GM13976 (cell line): ENCODE data around the gene ANXA6.

Experiments used
- DNase-seq: peaks from one replicate; pipeline ENCODE4 v3.0.0; 2012; ENCODE audit warnings: low spot score
- CTCF ChIP-seq: IDR thresholded peaks from 2 replicates; pipeline ENCODE4 v1.5.1; 2012; ENCODE audit warnings: borderline replicate concordance, mild to moderate bottlenecking; ENCODE audit not compliant: insufficient read depth; ENCODE audit errors: extremely low read depth, missing control alignments, control extremely low read depth
- in situ Hi-C: fragments of 300-500 bp; cut with MboI; formaldehyde crosslinking; loops from one replicate; pipeline ENCODE4 v1.12.0; 2022; ENCODE audit warnings: low sequenced_read_pairs, mixed read lengths, inconsistent platforms; ENCODE audit not compliant: unreplicated experiment

The ANXA6 gene

GRCh38 chr5:151157426-151158286 lies at the start of gene ANXA6:
TSS of gene ANXA6 (minus strand) at chr5:151157779. CDS start at chr5:151147901, 9,878 bp downstream.
- TF ChIP-seq CTCF: no peak
- peak; percentile 86 for DNase-seq
- in situ Hi-C loops: loop anchor here (25.0 kb wide), 1 partner anchor 370 kb away; the partner anchor contains the start of gene SMIM3

- TF ChIP-seq CTCF: no peak
- in situ Hi-C loops: no loop called here
- DNase-seq: no peak
Measured at GRCh38 chr5:151205411-151205810, 47.8 kb upstream of the ANXA6 start.

GRCh38 chr5:151204051-151204450 lies 46.5 kb upstream of the ANXA6 start:
- DNase-seq: no peak
- no peak for TF ChIP-seq CTCF
- in situ Hi-C loops: no loop called here

GRCh38 chr5:151202381-151203139 lies 45.0 kb upstream of the ANXA6 start:
- DNase-seq: no peak
- in situ Hi-C loops: no loop called here
- no peak for TF ChIP-seq CTCF

GRCh38 chr5:151200913-151201595 lies 43.5 kb upstream of the ANXA6 start:
- no peak for DNase-seq
- no peak for TF ChIP-seq CTCF
- in situ Hi-C loops: no loop called here

DNA sequence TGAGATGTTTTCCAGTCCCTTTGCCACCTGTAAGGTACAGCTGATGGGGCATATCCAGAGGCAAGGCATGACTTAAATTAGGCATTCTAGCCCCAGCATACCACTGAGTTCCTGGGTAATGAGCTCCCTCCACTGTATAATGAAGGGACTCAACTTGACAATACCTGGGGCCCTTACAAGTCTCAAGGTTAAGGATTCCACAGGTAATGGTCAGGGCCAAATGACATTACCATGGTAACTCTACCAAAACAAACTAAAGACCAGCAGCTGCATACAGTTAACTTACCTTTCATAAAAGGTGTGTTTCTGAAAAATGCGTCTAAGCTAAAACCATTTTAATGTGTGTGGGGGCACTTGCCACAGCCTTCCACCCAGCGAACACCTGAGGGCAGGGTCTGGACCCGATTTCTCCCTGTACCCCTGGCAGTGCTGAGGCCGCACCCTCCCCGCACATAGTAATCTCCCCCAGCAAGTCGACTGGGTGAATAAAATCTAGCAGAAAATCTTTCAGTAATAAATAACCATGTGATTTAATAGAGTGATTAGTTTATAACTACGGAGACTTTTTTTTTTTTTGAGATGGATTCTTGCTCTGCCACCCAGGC lies 42.1 kb upstream of the ANXA6 start:
- no peak for TF ChIP-seq CTCF
- no peak for DNase-seq
- in situ Hi-C loops: no loop called here
